SK-N-SH (cell line): ENCODE results near the gene HOPX.

Source experiments
- EZH2phosphoT487 ChIP-seq: fragments of 200-600 bp; sonication (generic); IDR thresholded peaks from 2 replicates; pipeline ENCODE4 v1.6.1; 2017; ENCODE audit warnings: low read depth, mixed run types, mild to moderate bottlenecking, antibody characterized with exemption, moderate library complexity, borderline replicate concordance
- TF ChIP-seq, protein P1 (sequence below): IDR thresholded peaks from 2 replicates; pipeline ENCODE4; 2012
- TF ChIP-seq, protein P2 (sequence below): fragments of 200-600 bp; sonication (generic); IDR thresholded peaks from 2 replicates; pipeline ENCODE4 v1.6.1; 2017; ENCODE audit warnings: antibody characterized with exemption, mild to moderate bottlenecking, moderate library complexity

DNA sequence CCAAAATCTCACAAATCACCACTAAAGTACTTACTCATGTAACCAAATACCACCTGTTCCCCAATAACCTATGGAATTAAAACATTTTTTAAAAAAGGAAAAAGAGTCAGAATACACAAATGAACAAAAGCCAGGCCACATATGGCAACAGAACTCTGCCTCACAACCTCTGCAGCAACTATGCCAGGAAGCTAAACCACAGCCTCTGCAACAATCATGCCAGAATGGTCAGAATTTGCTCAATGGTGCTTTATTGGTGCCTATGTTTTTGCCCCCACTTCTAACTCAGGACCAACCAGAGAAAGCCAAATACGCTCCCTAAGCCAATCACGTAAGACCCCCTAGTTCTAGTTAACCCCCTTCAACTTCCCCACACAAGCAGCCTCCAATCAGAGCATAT, 69.6 kb downstream of the HOPX start:
- TF ChIP-seq, protein P1, sequence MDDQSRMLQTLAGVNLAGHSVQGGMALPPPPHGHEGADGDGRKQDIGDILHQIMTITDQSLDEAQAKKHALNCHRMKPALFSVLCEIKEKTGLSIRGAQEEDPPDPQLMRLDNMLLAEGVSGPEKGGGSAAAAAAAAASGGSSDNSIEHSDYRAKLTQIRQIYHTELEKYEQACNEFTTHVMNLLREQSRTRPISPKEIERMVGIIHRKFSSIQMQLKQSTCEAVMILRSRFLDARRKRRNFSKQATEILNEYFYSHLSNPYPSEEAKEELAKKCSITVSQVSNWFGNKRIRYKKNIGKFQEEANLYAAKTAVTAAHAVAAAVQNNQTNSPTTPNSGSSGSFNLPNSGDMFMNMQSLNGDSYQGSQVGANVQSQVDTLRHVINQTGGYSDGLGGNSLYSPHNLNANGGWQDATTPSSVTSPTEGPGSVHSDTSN: no peak
- TF ChIP-seq, protein P2, sequence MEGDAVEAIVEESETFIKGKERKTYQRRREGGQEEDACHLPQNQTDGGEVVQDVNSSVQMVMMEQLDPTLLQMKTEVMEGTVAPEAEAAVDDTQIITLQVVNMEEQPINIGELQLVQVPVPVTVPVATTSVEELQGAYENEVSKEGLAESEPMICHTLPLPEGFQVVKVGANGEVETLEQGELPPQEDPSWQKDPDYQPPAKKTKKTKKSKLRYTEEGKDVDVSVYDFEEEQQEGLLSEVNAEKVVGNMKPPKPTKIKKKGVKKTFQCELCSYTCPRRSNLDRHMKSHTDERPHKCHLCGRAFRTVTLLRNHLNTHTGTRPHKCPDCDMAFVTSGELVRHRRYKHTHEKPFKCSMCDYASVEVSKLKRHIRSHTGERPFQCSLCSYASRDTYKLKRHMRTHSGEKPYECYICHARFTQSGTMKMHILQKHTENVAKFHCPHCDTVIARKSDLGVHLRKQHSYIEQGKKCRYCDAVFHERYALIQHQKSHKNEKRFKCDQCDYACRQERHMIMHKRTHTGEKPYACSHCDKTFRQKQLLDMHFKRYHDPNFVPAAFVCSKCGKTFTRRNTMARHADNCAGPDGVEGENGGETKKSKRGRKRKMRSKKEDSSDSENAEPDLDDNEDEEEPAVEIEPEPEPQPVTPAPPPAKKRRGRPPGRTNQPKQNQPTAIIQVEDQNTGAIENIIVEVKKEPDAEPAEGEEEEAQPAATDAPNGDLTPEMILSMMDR: no peak
- TF ChIP-seq EZH2phosphoT487: no peak
